HG02870 (cell line): ENCODE data around the gene OGFOD2.
"Not testable (repeated sequence)": the region's sequence is repeated elsewhere in the genome, so short reads cannot be mapped to it uniquely, and the experiment has no call there.

ENCODE experiments used
- ATAC-seq: cut with Tn5 transposase; IDR thresholded peaks from one replicate; pipeline ENCODE4 v1.9.1; 2021; ENCODE audit warnings: mild to moderate bottlenecking, moderate library complexity; ENCODE audit not compliant: unreplicated experiment

The OGFOD2 gene

GRCh38 chr12:123001464-123001863, 26.4 kb downstream of the OGFOD2 start:
- no peak for ATAC-seq

- ATAC-seq: no peak
Measured at GRCh38 chr12:123003257-123003656, 28.2 kb downstream of the OGFOD2 start.

GRCh38 chr12:123004287-123004686, 29.2 kb downstream of the OGFOD2 start:
- no peak for ATAC-seq

GRCh38 chr12:123005081-123005626, 30.1 kb downstream of the OGFOD2 start:
- ATAC-seq: no peak

- ATAC-seq: no peak
Measured at GRCh38 chr12:123006977-123007376, 31.9 kb downstream of the OGFOD2 start.

- no peak for ATAC-seq
Measured at GRCh38 chr12:123010110-123010509, 35.1 kb downstream of the OGFOD2 start.

- ATAC-seq: no peak
Measured at GRCh38 chr12:123010681-123011080, 35.6 kb downstream of the OGFOD2 start.

- no peak for ATAC-seq
Measured at GRCh38 chr12:123011701-123012100, 36.7 kb downstream of the OGFOD2 start.

- ATAC-seq: no peak
Measured at GRCh38 chr12:123013185-123014095, 38.4 kb downstream of the OGFOD2 start.

- ATAC-seq: not testable (repeated sequence)
Measured at GRCh38 chr12:123014473-123014872, 39.4 kb downstream of the OGFOD2 start.

GRCh38 chr12:123017753-123018152, 42.7 kb downstream of the OGFOD2 start:
- ATAC-seq: no peak

- no peak for ATAC-seq
Measured at GRCh38 chr12:123019841-123020138, 44.7 kb downstream of the OGFOD2 start.

- no peak for ATAC-seq
Measured at GRCh38 chr12:123021688-123022604, 46.9 kb downstream of the OGFOD2 start.

GRCh38 chr12:123022846-123023245, 47.8 kb downstream of the OGFOD2 start:
- ATAC-seq: no peak

GRCh38 chr12:123024819-123025391, 49.9 kb downstream of the OGFOD2 start:
- ATAC-seq: no peak

- ATAC-seq: no peak
Measured at GRCh38 chr12:123026094-123026853, 51.2 kb downstream of the OGFOD2 start.

- no peak for ATAC-seq
Measured at GRCh38 chr12:123027726-123028445, 52.8 kb downstream of the OGFOD2 start.

- ATAC-seq: no peak
Measured at GRCh38 chr12:123028475-123028874, 53.4 kb downstream of the OGFOD2 start.

GRCh38 chr12:123029550-123029949, 54.5 kb downstream of the OGFOD2 start:
- ATAC-seq: no peak
